Left ventricle myocardium inferior (tissue), 1 donor: ENCODE measurements around the gene IMPACT. TPM values are rescaled to one million over a fixed set of nuclear protein-coding genes. Genes with fewer than 3 reads are reported as not detected.

Experiments used
- DNase-seq: peaks from one replicate; pipeline ENCODE4 v3.0.0-alpha.2; 2020
- H3K27ac ChIP-seq: fragments of 200-600 bp; replicated peaks from 2 replicates; pipeline ENCODE4 v1.8.0; 2021
- H3K27me3 ChIP-seq: fragments of 200-600 bp; 2 replicates; pipeline ENCODE4 v1.8.0; 2021; ENCODE audit warnings: low read depth
- H3K36me3 ChIP-seq: fragments of 200-600 bp; 2 replicates; pipeline ENCODE4 v1.8.0; 2021
- H3K4me1 ChIP-seq: fragments of 200-600 bp; 2 replicates; pipeline ENCODE4 v1.8.0; 2021
- H3K4me3 ChIP-seq: fragments of 200-600 bp; 2 replicates; pipeline ENCODE4 v1.8.0; 2021; ENCODE audit warnings: mild to moderate bottlenecking, moderate library complexity
- H3K9me3 ChIP-seq: fragments of 200-600 bp; replicated peaks from 2 replicates; pipeline ENCODE4 v1.8.0; 2021
- intact Hi-C: fragments of 100-400 bp; cut with micrococcal nuclease; formaldehyde crosslinking; loops from one replicate; pipeline ENCODE4 v1.11.0; 2022
- total RNA-seq: library from RNA; stranded (reverse); fragmentation: NEBNext Ultra II Directional; extraction: Animal tissue kit (Norgen Biotek cat#: 25700); gene quantifications from one replicate; pipeline ENCODE4 v1.2.1, GENCODE V29; 2021
- TF ChIP-seq, protein P1 (sequence below): fragments of 200-600 bp; IDR thresholded peaks from 2 replicates; pipeline ENCODE4 v1.8.0; 2021; ENCODE audit warnings: antibody characterized with exemption, mild to moderate bottlenecking, borderline replicate concordance
- donor health status: DM: no; HTN: yes; CAD: no; lungs with severe emphysema.

Gene IMPACT
- total RNA-seq, 1 donor from 2014 or later = 20.2 TPM

GRCh38 chr18:24436939-24437338 is 10.5 kb downstream of the IMPACT start:
- Histone ChIP-seq H3K36me3 (peaks cover 47% of the 10 kb centered on the region), H3K4me1 (no peaks in the 10 kb centered on the region), H3K9me3 (no peaks in the 10 kb centered on the region), H3K27ac (no peak overlapping the region), H3K27me3 (no peaks in the 10 kb centered on the region), H3K4me3 (no peak overlapping the region)
- TF ChIP-seq, protein P1, sequence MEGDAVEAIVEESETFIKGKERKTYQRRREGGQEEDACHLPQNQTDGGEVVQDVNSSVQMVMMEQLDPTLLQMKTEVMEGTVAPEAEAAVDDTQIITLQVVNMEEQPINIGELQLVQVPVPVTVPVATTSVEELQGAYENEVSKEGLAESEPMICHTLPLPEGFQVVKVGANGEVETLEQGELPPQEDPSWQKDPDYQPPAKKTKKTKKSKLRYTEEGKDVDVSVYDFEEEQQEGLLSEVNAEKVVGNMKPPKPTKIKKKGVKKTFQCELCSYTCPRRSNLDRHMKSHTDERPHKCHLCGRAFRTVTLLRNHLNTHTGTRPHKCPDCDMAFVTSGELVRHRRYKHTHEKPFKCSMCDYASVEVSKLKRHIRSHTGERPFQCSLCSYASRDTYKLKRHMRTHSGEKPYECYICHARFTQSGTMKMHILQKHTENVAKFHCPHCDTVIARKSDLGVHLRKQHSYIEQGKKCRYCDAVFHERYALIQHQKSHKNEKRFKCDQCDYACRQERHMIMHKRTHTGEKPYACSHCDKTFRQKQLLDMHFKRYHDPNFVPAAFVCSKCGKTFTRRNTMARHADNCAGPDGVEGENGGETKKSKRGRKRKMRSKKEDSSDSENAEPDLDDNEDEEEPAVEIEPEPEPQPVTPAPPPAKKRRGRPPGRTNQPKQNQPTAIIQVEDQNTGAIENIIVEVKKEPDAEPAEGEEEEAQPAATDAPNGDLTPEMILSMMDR = no peak
- no peak for DNase-seq
- intact Hi-C loops = no loop called here

DNA sequence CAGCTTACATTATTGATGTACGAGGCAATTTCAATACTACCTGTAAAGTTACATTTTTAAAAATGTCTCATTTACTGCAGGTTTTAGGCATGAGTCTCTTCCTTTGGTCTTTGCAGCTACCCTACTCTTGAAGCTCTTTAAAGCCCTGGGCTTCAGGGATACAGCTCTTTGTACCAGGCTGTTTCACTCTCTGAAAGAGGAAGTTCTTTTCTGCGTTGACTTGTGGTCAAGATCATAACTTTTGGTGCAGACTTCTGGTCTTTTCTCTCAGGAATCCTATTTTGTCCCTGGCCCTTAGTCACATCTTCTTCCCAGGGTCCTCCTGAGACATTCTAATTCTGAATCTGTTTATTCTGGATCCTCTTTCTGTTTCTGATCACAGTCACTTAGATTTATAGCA is 17.4 kb downstream of the IMPACT start:
- no peaks in the 10 kb centered on the region for H3K9me3 ChIP-seq
- DNase-seq = no peak
- TF ChIP-seq, protein P1 = no peak
- peaks cover 91% of the 10 kb centered on the region for H3K36me3 ChIP-seq
- H3K27ac ChIP-seq = no peak overlapping the region
- H3K4me3 ChIP-seq = no peak overlapping the region
- peaks cover 8% of the 10 kb centered on the region for H3K4me1 ChIP-seq
- H3K27me3 ChIP-seq = no peaks in the 10 kb centered on the region
- intact Hi-C loops = no loop called here

- TF ChIP-seq, protein P1 = no peak
- Histone ChIP-seq H3K4me3 (no peak overlapping the region), H3K36me3 (peaks cover 88% of the 10 kb centered on the region), H3K27me3 (no peaks in the 10 kb centered on the region), H3K4me1 (peaks cover 8% of the 10 kb centered on the region), H3K9me3 (no peaks in the 10 kb centered on the region), H3K27ac (no peak overlapping the region)
- intact Hi-C loops = no loop called here
- no peak for DNase-seq
These were observed 20.0 kb downstream of the IMPACT start for GRCh38 chr18:24446453-24446852.

- peaks cover 8% of the 10 kb centered on the region for H3K4me1 ChIP-seq
- H3K27ac ChIP-seq = no peak overlapping the region
- H3K4me3 ChIP-seq = no peak overlapping the region
- intact Hi-C loops = no loop called here
- no peaks in the 10 kb centered on the region for H3K27me3 ChIP-seq
- H3K36me3 ChIP-seq = peaks cover 82% of the 10 kb centered on the region
- no peaks in the 10 kb centered on the region for H3K9me3 ChIP-seq
- no peak for DNase-seq
- TF ChIP-seq, protein P1 = peak; percentile 33
These were observed 20.6 kb downstream of the IMPACT start for GRCh38 chr18:24446953-24447538.

- no peaks in the 10 kb centered on the region for H3K27me3 ChIP-seq
- intact Hi-C loops = no loop called here
- no peaks in the 10 kb centered on the region for H3K9me3 ChIP-seq
- TF ChIP-seq, protein P1 = no peak
- H3K27ac ChIP-seq = no peak overlapping the region
- no peak for DNase-seq
- peaks cover 8% of the 10 kb centered on the region for H3K4me1 ChIP-seq
- peaks cover 74% of the 10 kb centered on the region for H3K36me3 ChIP-seq
- no peak overlapping the region for H3K4me3 ChIP-seq
These were observed 21.5 kb downstream of the IMPACT start for GRCh38 chr18:24447961-24448360.
